ENCODE measurements around the gene SORCS2. TPM values are rescaled to one million over a fixed set of nuclear protein-coding genes. Genes with fewer than 3 reads are reported as not detected.

The SORCS2 gene
- polyA plus RNA-seq, 1 donor = 8.5 TPM

DNA sequence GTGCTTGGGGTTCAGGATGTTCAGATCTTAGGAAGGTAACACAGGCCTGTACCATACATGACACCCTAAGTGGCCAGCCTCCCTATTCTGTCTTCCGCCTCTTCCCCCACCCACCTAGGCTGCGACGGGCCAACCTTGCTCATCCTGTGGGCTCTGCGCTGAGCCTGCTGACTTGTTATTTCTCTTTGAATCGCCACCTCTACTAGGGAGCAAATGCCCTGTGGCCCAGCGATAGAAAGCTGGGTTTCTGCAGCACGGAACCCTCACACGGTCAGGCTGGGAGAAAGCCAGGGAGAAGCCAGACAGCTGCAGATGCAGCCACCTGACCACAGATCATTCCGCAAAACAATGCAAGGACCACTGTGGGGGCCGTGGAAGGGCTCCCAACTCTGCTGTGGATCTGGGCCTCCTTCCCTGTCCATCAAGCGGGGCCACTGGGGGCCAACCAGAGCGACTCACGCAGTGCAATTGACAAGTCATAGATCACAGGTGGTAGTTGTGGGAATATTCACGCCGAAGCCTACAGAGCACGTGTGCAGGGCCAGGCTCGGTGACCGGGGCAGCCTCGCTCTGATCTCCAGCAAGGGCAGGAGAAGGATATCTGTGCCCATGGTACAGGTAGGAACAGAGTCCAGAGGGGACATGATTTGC, 519.8 kb downstream of the SORCS2 start:
- DNase-seq = no peak

DNA sequence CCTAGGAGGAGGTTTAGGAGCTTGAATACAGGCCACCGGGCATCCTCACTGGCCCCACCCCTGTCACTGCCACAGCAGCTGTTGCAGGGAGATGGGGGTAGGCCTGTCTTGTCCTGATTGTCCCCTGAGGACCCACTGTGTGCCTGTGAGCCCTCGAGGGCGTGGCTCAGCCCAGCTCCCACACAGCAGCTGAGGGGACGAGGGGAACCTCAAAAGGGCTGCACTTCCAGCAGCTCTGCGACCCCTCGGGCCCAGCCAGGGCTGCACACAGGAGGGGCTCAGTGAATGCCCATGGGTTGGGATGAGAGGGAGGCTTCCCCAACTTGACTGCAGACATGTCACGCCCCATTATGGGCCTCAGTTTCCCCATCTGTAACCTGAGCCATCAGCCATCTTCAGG, 521.4 kb downstream of the SORCS2 start:
- no peak for DNase-seq

DNA sequence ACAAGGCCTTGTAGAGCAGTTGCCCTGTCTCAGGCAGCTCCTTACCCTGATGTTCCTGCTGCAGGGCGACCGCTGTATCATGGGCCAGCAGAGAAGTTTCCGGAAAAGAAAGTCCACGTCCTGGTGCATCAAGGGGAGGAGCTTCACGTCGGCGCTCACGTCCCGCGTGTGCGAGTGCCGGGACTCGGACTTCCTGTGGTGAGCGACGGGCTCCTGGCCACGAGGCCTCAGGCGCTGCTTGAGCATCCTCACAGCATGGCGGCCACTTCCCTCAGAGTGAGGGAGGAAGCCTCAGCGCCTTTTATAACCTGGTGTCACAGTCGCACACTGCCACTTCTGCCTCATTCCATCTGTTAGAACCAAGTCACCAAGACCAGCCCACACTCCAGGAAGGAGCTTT, 521.8 kb downstream of the SORCS2 start:
- no peak for DNase-seq

DNA sequence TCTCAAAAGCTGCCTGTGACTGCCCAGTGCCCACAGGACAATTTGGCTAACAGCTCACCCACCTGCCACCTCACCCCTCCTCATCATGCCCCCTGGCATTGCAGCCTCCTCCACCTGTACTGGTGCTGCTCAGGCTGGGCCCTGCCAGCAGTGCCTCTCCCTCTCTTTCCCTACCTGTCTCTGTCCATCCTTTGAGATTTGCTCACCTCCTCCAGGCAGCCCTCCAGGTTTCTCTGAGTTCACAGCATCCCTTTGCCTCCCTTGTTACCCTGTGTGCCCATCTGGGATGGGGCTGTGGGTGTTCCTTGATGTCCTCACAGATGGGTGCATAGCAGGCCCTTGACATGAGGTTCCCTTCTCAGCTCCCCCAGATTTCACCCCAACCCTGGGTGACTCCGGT, 522.4 kb downstream of the SORCS2 start:
- no peak for DNase-seq

DNA sequence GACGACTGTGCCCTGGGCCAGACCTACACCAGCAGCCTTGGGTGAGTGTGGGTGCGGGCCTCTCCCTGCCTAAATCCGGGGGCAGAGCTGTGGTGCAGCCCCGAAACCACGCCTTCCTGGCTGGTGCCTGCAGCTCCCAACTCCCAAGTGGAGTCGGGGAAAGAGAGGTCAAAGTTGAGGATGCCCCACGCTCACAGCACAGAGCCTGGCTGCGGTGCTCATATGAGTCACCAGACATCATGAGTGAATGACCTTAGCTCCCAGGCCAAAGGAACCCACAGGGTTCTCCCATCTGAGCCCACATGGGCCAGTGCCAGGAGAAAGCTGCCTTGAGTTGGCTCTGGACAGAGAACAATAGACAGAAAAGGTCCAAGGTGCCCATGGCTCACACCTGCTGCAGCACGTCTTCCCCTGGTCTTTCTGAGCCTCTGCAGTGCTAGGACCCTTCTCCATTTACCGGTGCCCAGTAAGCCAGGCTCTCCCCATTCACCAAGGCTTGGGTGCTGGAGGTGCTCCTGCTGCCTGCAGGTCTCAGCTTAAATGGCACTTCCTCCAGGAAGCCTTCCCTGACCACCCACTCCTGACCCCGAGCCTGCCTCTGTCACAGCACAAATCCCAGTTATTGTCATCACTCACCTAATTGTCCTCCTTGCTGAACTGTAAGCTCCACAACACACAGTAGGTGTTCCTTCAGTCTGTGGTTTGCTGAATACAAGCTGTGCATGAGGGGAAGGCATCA, 523.1 kb downstream of the SORCS2 start:
- DNase-seq = no peak

DNA sequence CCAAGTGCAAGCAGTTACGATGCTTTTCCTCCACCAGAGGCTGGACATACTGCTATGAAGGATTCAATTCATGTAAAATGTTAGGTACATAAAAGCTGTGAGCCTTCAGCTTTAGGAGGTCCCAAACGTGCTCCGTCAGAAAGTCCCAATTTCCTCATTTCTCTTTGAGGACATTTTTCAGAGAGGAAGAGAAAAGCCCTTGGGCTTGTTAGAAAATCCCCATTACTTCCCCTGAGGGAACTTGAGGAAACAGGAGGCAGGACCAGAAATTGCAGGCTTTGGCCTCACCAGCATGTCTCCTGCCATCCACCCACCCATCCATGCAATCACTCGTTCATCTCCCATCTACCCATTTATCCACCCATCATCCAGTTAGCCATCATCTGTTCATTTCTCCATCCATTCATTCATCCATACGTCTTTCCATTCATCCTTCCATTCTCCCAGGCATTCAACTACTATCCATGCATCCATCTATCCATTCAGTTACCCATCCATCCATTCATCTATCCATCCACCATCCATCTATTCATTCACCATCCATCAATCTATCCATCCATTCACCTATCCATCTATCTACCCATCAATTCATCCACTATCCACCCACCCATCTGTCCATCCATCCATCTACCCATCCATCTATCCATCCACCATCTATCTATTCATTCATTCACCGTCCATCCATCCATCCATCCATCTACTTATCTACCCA, 523.8 kb downstream of the SORCS2 start:
- DNase-seq = no peak

DNA sequence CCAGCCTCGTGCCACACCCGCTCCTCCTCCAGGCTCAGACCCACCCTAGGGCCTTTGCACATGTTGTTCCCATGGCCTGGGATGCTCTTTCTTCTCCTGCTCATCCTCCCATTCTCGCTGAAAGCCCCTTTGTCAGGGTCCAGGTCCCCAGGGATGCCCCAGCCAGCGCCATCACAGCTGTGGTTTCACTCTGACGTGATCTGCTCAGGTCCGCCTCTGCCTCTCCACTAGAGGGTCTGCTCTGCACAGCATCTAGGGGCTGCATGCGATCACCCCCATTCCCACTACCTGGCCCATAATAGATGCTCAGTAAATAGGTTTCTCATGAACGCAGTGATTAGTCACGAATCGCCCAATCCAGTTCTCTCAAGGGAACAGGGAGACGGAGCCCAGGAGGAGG, 524.8 kb downstream of the SORCS2 start:
- DNase-seq = no peak

DNA sequence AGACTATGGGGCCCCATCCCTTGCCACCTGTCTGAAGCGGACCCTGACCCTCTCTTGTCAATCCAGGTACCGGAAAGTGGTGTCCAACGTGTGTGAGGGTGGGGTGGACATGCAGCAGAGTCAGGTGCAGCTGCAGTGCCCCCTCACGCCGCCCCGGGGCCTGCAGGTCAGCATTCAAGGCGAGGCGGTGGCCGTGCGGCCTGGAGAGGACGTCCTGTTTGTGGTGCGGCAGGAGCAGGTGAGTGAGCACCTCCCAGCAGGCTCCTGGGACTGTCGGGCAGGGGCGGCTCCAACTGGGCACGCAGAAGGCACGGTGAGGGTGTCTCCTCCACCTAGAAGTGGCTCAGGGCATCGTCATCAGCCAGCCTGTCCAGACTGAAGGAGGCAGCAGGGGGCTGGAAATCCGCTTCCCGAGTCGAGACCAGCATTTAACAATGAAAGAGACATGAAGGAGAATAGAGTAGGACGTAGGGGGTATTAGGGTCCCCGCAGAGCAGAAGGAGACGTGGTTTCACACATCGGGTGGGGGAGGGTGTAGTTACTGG, 525.7 kb downstream of the SORCS2 start:
- DNase-seq = no peak

DNA sequence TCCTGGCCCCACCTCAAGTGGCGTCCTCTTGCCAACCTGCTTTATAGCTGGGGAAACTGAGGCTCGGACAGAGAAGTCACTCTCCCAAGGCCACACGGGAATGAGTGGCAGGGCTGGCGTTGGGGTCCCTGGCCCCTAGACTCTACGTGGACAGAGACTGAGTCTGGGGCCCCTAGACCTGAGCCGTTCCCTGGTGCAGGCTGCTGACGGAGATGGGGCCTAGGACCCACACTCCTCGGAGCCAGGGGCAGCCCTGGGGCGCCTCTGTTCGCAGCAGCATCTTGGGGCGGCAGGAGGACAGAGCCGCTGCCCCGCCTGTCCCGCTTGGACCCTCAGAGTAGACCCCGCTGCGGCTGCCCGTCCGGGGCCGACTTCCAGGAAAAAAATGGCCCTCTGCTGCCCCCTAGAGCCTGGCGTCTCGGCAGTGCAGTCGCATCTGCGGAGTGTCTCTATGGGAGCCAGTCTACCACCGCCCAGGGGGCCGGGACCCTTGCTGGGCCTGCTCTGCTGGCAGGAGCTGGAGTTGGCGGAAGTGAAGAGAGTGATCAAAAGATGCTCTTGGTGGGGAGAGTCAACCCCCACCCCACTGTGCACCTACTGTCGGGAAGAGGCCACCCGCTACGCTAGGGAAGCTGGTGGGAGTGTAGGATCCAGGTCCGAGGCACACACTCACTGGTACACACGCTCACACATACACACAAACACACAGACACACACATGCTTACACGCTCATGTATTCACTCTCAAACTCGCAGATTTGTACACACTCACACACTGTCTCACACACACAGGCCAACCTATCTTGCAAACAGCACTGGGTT, 527.2 kb downstream of the SORCS2 start:
- peak; percentile 57 for DNase-seq

DNA sequence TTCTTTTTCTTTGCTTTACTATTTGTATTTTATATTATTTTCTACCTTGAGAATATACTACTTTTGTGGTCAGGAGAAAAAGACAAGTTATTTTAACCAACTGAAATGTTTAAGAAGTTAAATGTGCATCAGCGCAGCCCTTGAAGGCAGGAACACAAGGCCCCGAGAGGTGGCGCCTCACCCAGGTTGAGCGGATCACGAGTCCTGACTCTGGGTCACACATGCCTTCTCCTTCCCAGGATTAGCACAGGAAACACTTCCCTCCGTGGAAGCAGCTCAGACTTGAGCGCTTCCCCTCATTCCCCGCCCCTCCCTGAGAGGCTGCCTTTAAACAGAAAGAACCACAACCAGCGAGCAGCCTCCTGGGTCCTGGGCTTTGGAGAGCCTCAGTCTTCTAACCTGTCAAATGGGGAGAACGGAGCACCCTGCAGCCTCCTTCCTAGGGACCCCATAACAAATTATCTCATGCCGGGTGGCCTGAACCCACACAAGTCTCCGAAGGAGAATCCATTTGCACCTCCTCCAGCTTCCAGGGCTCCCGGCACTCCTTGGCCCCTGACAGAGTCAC, 529.7 kb downstream of the SORCS2 start:
- DNase-seq = no peak

DNA sequence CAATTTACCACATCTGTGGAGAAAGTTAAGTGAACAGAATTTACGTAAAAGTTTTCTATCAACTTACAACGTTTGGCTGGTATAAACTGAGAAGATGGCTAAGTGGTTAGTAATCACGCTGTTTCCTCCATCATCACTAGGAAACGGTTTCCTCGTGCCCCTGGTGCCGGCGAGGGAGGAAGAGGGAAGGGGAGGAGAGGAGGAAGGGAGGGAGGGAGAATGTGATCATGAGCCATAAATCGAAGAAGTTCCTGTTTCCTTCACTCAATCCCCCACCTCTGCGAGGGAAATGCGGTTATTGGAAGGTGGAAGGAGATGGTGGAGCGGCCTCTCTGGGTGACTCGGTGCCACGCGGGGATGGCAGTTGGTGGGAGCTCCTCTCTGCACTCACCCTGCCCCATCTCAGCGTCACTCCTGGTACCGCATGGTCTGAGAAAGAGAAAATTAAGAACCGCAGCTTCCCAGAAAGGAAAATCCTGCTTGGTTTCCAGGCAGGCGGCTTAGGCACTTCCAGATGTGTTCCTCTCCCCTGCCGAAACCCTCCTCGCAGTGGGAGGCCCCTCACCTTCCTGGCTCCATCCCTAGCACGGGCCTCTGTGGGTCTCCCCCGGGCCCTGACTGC, 530.5 kb downstream of the SORCS2 start:
- no peak for DNase-seq

DNA sequence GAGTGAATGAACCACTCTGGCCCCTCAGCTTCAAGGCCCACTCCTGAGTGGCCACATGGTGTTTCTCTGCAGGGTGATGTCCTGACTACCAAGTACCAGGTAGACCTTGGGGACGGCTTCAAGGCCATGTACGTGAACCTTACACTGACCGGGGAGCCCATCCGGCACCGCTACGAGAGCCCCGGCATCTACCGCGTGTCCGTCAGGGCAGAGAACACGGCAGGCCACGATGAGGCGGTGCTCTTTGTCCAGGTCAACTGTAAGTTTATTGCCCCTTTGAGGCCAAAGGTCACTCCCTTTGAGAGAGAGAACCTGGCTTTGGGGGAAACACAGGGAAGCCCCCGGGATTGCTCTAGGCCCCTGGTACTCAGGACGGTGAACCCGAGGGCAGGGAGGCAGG, 531.3 kb downstream of the SORCS2 start:
- no peak for DNase-seq

DNA sequence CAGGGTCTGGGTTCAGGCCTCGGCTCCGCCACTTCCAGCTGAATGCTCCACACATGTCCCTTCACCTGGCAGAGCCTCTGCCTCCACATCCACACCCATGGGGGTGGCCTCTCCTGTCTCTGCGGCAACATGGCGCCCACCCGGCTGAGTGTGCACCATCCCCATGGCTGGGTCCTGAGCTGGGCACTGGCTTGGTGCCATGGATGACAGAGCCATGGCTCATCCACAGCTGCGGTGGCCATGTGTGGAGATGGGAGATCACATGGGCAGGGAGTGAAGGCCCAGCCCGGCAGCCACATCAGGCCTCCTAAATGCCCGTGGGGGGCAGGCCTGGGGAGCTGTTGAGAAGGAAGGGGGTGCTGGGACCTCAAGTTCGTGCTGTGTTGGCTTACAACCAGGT, 533.6 kb downstream of the SORCS2 start:
- no peak for DNase-seq

DNA sequence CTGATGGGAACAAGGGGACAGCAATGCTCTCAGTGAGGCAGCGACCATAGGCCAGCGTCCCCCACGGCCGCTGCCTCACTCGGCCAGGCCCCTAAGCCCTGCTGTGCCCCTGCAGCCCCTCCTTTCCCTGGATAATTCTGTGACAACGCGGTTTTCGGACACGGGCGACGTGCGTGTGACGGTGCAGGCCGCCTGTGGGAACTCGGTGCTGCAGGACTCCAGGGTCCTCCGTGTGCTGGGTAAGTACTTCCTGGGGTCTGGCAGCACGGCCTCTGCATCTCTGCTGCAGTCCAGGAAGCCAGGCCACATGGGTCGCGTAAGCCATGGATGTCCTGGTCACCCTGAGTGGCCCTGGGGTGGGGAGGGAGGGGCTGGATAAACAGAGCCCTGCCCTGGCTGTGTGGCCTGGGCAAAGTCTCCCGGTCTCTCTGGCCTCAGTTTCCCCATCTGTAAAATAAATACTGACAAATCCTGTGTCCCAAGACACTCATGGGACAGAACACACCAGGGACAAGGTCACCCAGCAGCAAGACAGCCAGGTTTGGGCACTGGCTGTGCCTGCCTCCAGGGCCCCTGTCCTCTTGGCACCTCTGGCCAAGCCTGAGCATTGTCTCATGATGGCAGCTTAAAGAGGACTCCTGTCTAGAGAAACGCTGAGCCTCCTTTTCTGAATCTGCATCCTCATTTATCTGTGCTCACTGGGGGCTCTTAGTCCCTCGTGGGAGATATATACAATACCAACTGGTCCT, 534.5 kb downstream of the SORCS2 start:
- DNase-seq = no peak

DNA sequence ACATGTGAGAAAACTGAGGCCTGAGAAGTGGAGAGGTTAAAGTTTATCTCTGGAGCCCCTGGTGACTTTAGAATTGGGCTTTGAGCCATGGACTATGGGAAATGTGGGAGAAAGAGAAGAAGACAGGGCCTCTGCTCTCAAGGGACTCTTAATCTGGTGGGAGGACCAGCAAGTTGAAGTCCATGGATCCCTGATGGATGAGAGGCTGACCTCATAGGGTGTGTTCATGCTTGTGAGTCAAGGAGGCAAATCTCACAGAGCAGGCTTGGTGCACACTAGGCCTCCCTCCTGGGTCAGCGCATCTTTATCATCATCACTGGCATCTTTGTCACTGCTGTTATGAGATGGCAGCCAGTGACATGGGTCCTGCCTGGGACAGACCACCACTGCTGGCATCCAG, 535.4 kb downstream of the SORCS2 start:
- DNase-seq = no peak

DNA sequence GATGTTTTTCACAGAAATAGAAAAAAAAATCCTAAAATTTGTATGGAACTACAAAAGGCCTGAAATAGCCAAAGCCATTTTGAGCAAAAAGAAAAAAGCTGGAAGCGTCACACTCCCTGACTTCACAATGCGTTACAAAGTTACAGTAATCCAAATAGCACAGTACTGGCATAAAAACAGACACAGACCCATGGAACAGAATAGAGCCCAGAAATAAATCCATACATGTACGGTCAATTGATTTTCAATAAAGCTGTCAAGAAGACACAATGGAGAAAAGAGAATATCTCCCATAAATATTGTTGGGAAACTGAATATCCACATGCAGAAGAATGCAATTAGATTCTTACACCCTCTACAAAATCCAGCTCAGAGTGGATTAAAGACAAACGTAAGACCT, 539.1 kb downstream of the SORCS2 start:
- no peak for DNase-seq

DNA sequence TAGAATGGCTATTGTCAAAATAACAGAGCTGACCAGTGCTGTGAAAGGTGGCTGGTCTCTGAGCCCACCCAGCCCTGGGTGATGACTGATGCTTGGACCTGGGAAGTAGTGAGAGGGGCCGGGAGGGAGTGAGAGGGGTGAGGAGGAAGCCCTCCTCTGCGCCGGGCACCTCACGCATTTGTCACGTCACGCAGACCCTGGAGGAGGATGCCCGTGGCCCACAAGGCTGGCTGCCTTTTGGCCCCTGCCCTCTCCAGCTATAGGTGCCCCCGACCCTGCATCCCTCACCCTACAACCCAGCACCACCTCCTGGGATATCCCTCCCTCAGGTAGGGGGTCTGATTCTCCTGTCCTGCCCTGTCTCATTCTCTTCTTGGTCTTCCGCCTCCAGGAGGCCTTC, 539.9 kb downstream of the SORCS2 start:
- DNase-seq = no peak

DNA sequence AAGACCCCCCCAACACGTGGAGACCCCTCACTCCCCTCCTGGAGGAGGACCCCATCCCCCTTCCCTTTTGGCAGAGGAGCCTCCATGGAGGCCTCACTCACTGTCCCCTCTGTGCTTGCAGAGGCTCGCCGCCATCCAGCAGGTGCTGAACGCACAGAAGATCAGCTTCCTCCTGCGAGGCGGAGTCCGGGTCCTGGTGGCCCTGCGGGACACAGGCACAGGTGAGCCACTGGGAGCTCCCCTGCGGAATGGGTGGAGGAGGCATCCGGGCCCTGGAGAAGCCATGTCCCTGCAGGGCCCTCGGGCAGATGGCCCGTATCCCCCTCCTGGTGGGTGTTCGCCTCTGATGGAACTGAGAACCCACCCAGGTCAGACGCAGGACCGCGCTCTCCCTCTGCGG, 540.9 kb downstream of the SORCS2 start:
- no peak for DNase-seq

DNA sequence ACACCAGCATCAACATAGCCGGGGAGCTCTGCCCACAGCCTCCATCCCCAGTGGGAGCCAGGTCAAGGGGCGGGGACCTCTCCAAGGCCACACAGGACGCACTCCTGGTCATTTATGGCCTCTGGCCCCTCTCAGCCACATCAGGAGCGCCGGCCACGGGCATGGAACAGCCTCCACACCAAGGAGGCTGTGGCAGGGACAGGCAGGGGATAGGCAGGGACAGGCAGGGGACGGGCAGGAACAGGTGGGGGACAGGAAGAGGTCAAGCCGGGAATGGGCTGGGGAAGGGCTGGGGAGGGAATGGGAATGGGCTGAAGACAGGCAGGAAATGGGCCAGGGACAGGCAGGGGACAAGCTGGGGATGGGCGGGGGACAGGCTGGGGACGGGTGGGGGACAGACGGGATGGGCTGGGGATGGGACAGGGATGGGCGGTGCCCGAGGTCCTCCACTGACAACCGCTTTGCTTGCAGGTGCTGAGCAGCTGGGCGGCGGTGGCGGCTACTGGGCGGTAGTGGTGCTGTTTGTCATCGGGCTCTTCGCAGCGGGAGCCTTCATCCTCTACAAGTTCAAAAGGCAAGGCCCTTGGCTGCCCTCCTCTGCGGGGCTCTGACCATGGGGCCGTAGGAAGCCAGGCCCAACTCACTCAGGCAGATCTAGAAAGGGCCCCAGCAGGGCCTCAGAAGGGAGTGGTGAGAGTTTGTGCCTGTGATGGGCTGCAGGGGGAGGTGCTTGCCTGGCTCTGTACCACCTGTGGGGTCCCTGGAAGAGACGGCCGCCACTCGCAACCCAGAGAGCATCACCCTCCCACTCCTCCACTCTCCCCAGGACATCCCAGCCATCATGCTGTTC, 541.7 kb downstream of the SORCS2 start:
- DNase-seq = no peak
